Measurements from ENCODE around the gene ARHGEF33.
"Not testable (repeated sequence)": the region's sequence is repeated elsewhere in the genome, so short reads cannot be mapped to it uniquely, and the experiment has no call there.

ARHGEF33 gene

DNA sequence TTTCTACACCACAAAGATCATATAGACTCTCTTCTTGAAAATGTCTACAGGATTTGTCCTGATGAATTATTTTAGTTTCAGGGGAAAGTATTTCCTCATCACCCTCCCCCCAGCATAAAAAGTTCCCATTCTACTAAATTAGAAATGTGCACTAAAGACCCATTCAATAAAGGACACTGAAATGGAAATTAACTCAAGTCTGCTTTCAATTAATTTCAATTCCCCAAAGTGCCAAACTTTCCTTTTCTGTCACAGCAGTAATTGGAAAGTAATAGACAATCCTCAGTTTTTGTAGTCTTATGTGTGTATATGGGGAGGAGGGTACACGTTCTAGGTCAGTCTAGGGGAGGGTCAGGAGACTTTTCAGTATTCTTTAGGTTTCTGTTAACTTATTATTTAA, 21.5 kb downstream of the ARHGEF33 start:
- DNase-seq = no peak

DNA sequence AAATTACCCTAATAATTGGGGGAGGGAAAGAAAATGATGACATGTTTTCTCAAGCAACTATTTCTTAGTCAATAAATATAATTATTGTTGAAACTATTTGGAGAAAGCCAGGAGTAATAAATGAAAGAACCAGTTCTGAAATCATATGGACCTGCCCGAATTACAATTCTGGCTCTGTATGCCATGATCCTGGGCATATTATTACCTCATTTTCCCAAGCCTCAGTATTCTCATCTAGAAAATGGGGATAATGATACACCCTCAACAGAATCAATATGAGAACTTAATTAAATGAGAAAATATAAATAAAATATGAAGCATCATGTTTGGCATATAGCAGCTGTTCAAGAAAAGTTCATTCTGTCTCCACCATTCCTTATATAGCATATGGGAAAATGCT, 22.9 kb downstream of the ARHGEF33 start:
- DNase-seq = no peak

GRCh38 chr2:38922389-38922788, 32.7 kb downstream of the ARHGEF33 start:
- DNase-seq = no peak

DNA sequence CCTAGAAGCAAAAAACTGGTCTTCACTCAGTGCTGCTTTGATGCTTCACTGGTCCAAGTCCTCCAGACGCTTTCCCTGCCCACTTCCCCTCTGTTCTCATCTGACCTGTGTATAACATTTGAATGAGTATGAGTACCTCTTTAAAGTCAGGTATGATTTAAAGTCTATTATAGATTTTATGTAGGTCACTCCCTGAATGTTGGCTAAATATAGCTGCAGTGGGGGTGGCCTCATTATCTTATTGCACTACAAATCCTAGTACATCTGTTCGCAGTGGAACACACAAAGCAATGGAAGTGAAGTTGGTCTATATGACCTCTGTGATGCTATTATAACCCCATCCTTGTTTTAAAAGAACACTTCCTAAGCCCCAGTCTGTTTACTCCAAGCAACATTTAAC, 33.2 kb downstream of the ARHGEF33 start:
- DNase-seq = no peak

GRCh38 chr2:38925982-38926381, 36.3 kb downstream of the ARHGEF33 start:
- no peak for DNase-seq

GRCh38 chr2:38930600-38930999, 40.9 kb downstream of the ARHGEF33 start:
- DNase-seq = no peak

DNA sequence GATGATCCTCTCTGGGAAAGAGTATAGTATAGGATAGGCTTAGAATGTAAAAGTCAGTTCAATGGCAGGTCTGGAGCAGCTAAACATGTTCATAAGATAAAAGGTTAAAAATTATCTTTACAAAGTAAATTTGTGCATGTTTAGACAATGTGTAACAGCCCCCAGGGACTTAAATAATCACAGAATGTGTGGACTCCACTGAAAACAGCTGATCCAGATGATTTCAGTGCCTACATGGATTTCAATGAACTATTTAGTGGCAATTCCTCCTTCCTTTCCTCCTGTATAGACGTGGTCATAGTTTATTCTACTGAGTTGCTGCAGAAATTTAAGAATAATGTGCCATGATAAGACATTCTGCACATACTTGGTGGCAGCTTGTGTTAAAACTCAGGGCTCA, 42.9 kb downstream of the ARHGEF33 start:
- no peak for DNase-seq

DNA sequence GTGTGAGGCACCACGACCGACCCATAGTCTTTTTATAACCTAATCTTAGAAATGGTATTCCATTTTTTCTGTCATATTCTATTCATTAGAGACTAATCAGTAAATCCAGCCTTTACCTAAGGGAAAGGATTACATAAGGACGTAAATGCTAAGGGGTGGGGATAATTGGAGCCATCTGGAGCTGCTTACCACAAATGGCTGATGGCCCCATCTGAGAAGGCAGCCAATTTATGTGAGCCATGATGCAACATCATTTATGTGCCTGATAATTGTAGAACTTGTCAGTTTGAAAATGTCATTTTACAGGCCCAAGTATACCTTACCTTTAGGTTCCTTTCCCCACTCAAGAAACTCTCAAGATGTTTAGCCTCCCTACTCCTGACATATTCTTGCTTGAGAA, 44.0 kb downstream of the ARHGEF33 start:
- DNase-seq = no peak

DNA sequence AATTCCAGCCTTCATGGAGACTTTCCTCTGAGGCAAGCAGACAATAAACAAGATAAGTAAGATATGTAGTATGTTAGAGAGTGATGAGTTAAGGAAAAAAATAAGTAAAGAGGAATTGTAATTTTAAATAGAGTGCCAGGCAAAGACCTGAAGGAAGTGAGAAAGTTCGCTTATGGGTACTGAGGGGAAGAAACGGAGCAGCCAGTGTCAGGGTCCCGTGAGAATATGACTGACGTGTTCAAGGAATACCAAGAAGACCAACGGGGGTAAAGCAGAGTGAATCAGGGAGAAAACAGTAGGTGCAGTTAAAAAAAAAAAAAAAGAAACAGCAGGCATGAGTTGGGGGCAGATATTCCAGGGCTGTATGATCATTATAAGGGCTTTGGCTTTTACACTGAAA, 45.1 kb downstream of the ARHGEF33 start:
- no peak for DNase-seq

- DNase-seq = no peak
Observed at GRCh38 chr2:38935568-38936172, 46.0 kb downstream of the ARHGEF33 start.

DNA sequence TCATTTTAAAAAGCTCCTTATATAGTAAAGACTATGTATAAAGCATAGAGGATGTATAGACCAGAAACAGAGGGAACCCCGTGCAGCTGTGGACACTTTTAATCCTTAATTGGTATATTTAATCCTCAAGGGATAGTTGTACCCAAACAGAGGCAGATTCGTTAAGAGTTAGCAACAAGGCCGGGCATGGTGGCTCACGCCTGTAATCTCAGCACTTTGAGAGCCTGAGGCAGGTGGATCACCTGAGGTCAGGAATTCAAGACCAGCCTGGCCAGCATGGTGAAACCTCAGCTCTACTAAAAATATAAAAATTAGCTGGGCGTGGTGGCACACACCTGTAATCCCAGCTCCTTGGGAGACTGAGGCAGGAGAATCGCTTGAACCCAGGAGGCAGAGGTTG, 46.8 kb downstream of the ARHGEF33 start:
- DNase-seq = not testable (repeated sequence)

- DNase-seq = no peak
Observed at GRCh38 chr2:38937548-38937947, 47.9 kb downstream of the ARHGEF33 start.

- no peak for DNase-seq
Observed at GRCh38 chr2:38940746-38941145, 51.1 kb downstream of the ARHGEF33 start.

DNA sequence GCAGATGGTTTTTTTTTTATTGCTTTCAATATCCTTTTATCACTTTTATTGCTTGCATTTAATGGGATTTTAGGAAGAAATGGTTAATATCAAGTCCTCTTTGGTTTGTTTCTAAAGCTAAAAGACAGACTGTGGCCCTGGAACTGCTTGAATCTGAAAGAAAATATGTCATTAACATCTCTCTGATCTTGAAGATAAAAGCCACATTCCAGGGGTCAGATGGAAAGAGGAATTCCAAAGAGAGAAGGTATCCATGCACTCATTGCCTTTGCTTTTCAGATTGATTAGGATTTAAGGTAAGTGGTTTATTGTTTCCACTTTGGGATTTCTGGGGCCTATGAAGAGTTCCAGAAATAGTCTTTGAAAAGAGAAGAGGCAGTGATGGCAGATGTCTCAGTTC, 54.1 kb downstream of the ARHGEF33 start:
- no peak for DNase-seq

DNA sequence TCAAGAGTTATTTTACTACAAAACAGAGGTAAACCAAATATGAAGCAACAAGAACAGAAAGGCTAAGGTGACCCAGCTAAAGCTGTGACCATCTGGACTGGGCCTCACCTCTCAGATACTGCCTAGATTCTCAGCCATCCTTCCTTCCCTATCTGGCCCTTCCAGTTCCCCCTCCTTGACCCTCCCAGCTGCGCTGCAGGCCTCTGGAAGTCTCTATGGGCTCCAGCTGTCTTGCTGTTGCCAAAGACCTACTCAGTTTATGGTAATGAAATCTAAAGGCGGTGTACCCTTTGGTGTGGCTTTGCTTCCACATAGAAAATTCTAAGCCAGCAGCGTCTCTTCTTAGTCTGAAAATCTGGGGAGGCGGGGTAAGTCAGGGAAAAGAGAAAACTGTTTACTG, 55.7 kb downstream of the ARHGEF33 start:
- DNase-seq = no peak

- DNase-seq = no peak
Observed at GRCh38 chr2:38945911-38946310, 56.2 kb downstream of the ARHGEF33 start.

- DNase-seq = peak; percentile 85
Observed at GRCh38 chr2:38947241-38948239, 57.9 kb downstream of the ARHGEF33 start.

GRCh38 chr2:38948387-38948882, 58.8 kb downstream of the ARHGEF33 start:
- no peak for DNase-seq

DNA sequence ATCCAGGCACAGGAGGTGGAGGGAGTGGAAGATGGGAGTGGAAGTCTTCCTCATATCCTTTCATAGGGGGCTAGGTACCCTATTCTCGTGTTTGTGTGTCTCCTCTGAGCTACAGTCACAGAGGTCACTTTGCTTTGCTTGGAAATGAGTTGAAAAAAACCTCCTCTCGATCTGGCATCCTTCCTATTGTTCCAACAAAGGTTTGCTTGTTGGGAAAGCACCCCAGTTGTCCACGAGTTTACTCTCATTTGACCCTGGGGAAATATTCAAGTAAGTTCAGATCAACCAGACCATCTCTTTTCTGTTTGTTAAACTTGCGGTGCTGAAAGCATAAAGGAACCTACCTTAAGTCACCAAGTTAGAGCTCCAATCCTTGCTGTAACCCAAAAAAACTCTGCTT, 59.3 kb downstream of the ARHGEF33 start:
- DNase-seq = no peak

GRCh38 chr2:38951766-38952165, 62.1 kb downstream of the ARHGEF33 start:
- no peak for DNase-seq

DNA sequence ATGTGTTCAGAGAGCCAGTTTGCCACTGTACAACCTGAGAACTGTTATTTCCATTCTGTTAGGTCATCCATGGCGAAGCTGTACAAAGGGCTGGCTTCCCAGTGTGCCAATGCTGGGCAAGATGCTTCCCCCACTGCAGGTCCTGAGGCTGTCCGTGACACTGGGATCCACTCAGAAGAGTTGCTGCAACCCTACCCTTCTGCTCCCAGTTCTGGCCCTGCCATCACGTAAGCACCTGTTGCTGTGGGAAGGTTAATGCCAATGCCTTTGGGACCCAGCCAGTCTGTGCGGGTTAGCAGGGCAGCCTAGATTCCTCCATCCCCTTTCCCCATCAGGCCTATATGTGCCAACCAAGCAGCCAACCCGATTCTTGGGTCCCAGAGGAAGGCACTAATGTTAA, 68.3 kb downstream of the ARHGEF33 start:
- DNase-seq = no peak

- DNase-seq = no peak
Observed at GRCh38 chr2:38959466-38959865, 69.8 kb downstream of the ARHGEF33 start.

GRCh38 chr2:38959938-38960608, 70.4 kb downstream of the ARHGEF33 start:
- peak; percentile 94 for DNase-seq
